Liver (tissue), 3 donors: ENCODE measurements around the gene TMEM178A.

Experiments used
- CTCF ChIP-seq: fragments of 150-350 bp; IDR thresholded peaks from 2 replicates; pipeline ENCODE4 v1.5.1; 2017; ENCODE audit warnings: improper control_type of control experiment, low read depth, low read length; ENCODE audit not compliant: missing input control
- RAD21 ChIP-seq, 2 donors: IDR thresholded peaks; 2 replicates each; pipeline ENCODE4 v1.6.1; 2016; ENCODE audit warnings: antibody characterized with exemption in 2 of 2, mild to moderate bottlenecking in 2 of 2
- donor health status: healthy.
- donor health status: healthy.

DNA sequence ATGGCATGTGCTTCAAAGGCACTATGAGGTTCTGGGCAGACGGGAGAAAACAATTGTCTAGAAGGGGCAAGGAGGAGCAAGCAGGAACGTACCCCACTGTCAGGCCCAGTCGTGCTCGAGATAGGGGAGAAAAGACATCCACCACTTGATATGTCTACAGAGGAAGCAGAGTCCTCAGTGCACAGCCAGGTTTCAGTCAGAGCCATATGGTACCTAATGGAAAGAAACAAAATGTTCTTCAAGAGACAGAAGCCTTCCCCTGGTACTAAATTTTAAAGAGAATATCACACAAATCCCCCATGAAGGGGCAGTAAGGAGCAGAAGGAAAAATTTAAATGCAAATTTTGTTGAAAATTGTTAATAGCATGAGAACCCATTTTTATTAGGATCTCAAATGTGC is 91.4 kb downstream of the TMEM178A start:
- TF ChIP-seq CTCF (no peak), RAD21 (IDR thresholded peaks at IDR 0.05) (no peak)
